Right lobe of liver (tissue), 4 donors: ENCODE measurements around the gene RPTOR.

ENCODE experiments used
- CTCF ChIP-seq, 4 donors: fragments of 200-600 bp in 3 of 4; fragments of 450-650 bp in 1 of 4; IDR thresholded peaks; one replicate each; pipeline versions ENCODE4 v1.5.1 to v1.8.0; 2016 to 2022; ENCODE audit warnings: antibody characterized with exemption in 4 of 4, mild to moderate bottlenecking in 2 of 4
- POLR2A ChIP-seq: fragments of 450-650 bp; IDR thresholded peaks from one replicate; pipeline ENCODE4 v1.6.1; 2017; ENCODE audit warnings: antibody characterized with exemption, mild to moderate bottlenecking
- donor health status: DM: no; HTN: no; CAD: no.
- donor health status: DM: no; HTN: no; CAD: no.
- donor health status: DM: no; HTN: yes; CAD: no.

GRCh38 chr17:80833952-80834892 is 289.6 kb downstream of the RPTOR start:
- no peak for TF ChIP-seq POLR2A
- TF ChIP-seq CTCF (IDR thresholded peaks at IDR 0.05) = no peak
